Spinal cord (tissue), 10 donors: ENCODE results near the gene CCPG1. TPM values are rescaled to one million over a fixed set of nuclear protein-coding genes. Genes with fewer than 3 reads are reported as not detected.
"Not testable (repeated sequence)": the region's sequence is repeated elsewhere in the genome, so short reads cannot be mapped to it uniquely, and the experiment has no call there.

Experiments
- DNase-seq, 6 donors: peaks; one replicate each; pipeline versions ENCODE4 v3.0.0 to v3.0.0-alpha.2; 2013 to 2015; ENCODE audit warnings: low spot score in 6 of 6, low read depth in 4 of 6
- H3K27ac ChIP-seq: one replicate; pipeline ENCODE4 v1.5.1; 2013; ENCODE audit warnings: low read depth, low read length, control low read depth
- H3K27me3 ChIP-seq: one replicate; pipeline ENCODE4 v1.6.1; 2013; ENCODE audit warnings: low read length; ENCODE audit not compliant: control insufficient read depth, insufficient read depth
- H3K36me3 ChIP-seq: one replicate; pipeline ENCODE4 v1.6.1; 2013; ENCODE audit warnings: low read length; ENCODE audit not compliant: control insufficient read depth, insufficient read depth
- H3K4me1 ChIP-seq: one replicate; pipeline ENCODE4 v1.6.1; 2013; ENCODE audit warnings: low read length; ENCODE audit not compliant: control insufficient read depth, insufficient read depth
- H3K4me3 ChIP-seq: one replicate; pipeline ENCODE4 v1.5.1; 2013; ENCODE audit warnings: low read depth, low read length, control low read depth
- H3K9me3 ChIP-seq: one replicate; pipeline ENCODE4 v1.6.1; 2013; ENCODE audit warnings: low read length; ENCODE audit not compliant: control insufficient read depth, insufficient read depth
- WGBS: methylation state at CpG from one replicate; pipeline ENCODE4 v1.1.5; 2013; ENCODE audit warnings: missing lambda C conversion rate; ENCODE audit not compliant: insufficient coverage; 5-methylcytosine and 5-hydroxymethylcytosine counted together
- long read RNA-seq, 4 donors: transcript quantifications; one replicate each; lab custom pipeline, GENCODE V29; 2026
- polyA plus RNA-seq, 2 donors: library from polyadenylated mRNA; unstranded; fragments of 120-200 nt; gene quantifications; one replicate each; pipeline ENCODE4 v1.2.1, GENCODE V29; 2013; ENCODE audit not compliant: insufficient read length in 2 of 2
- total RNA-seq, 2 donors: library from RNA; depleted of rRNA in 1 of 2; stranded (reverse); fragments of 120-200 nt in 1 of 2; fragments of >200 nt in 1 of 2; gene quantifications; one replicate each; pipeline versions ENCODE4 v1.2.3 to v1.2.4, GENCODE V29; 2013 to 2014
- donor health status: healthy.

CCPG1 gene
- total RNA-seq (10 to 100 TPM; 65.4 to 67.4 TPM), polyA plus RNA-seq (10 to 100 TPM; 39.7 to 43.6 TPM)
- long read RNA-seq, donor 1, full-length matches to known transcripts: 22 of 22 reads
- long read RNA-seq, donor 1, partial matches to known transcripts: 0 of 22 reads
- long read RNA-seq, donor 1, other reads (novel, unspliced or antisense): 0 of 22 reads
- long read RNA-seq, donor 2, full-length matches to known transcripts: 4 of 4 reads
- long read RNA-seq, donor 2, partial matches to known transcripts: 0 of 4 reads
- long read RNA-seq, donor 2, other reads (novel, unspliced or antisense): 0 of 4 reads
- long read RNA-seq, donor 3, full-length matches to known transcripts: 10 of 10 reads
- long read RNA-seq, donor 3, partial matches to known transcripts: 0 of 10 reads
- long read RNA-seq, donor 3, other reads (novel, unspliced or antisense): 0 of 10 reads
- long read RNA-seq, donor 4, full-length matches to known transcripts: 10 of 59 reads
- long read RNA-seq, donor 4, partial matches to known transcripts: 49 of 59 reads
- long read RNA-seq, donor 4, other reads (novel, unspliced or antisense): 0 of 59 reads

GRCh38 chr15:55408012-55408928 is at the start of gene CCPG1, which contains the start of gene PIERCE2:
CCPG1 (minus strand) TSS chr15:55408359; CDS start chr15:55389424, 18,935 bp downstream.
PIERCE2 (plus strand) TSS chr15:55408495; CDS start chr15:55408769, 274 bp downstream.
- H3K27me3 ChIP-seq: no peaks in the 10 kb centered on the region
- H3K36me3 ChIP-seq: no peaks in the 10 kb centered on the region
- WGBS: under 1% methylated on average over 61 of the region's 70 CpGs
- peak; percentile 81 to 98 (median 90) for DNase-seq
- no peaks in the 10 kb centered on the region for H3K9me3 ChIP-seq
- H3K27ac ChIP-seq: peak within 1 kb of the TSS; percentile 96
- H3K4me1 ChIP-seq: peaks cover 11% of the 10 kb centered on the region
- H3K4me3 ChIP-seq: peak within 1 kb of the TSS; percentile 94

- no peaks in the 10 kb centered on the region for H3K27me3 ChIP-seq
- peaks cover 7% of the 10 kb centered on the region for H3K4me1 ChIP-seq
- peaks cover 2% of the 10 kb centered on the region for H3K36me3 ChIP-seq
- no peak overlapping the region for H3K4me3 ChIP-seq
- no peak for DNase-seq
- peaks cover 2% of the 10 kb centered on the region for H3K9me3 ChIP-seq
- no peak overlapping the region for H3K27ac ChIP-seq
- WGBS: 98% methylated on average over 5 of the region's 5 CpGs
These were observed 49.4 kb upstream of the CCPG1 start for GRCh38 chr15:55457401-55458022.

- H3K27ac ChIP-seq, DNase-seq, H3K9me3 ChIP-seq, H3K4me1 ChIP-seq, H3K27me3 ChIP-seq, H3K4me3 ChIP-seq: not testable (repeated sequence)
- peaks cover 25% of the 10 kb centered on the region for H3K36me3 ChIP-seq
- WGBS: 98% methylated on average over 13 of the region's 19 CpGs
These were observed 38.9 kb upstream of the CCPG1 start for GRCh38 chr15:55447030-55447394.

GRCh38 chr15:55446379-55447029 is 38.3 kb upstream of the CCPG1 start:
- H3K9me3 ChIP-seq, H3K4me1 ChIP-seq, H3K27ac ChIP-seq, DNase-seq, H3K4me3 ChIP-seq, H3K27me3 ChIP-seq: not testable (repeated sequence)
- peaks cover 25% of the 10 kb centered on the region for H3K36me3 ChIP-seq
- WGBS: 98% methylated on average over 33 of the region's 41 CpGs

GRCh38 chr15:55445936-55446335 is 37.8 kb upstream of the CCPG1 start:
- H3K9me3 ChIP-seq, H3K27me3 ChIP-seq, H3K4me1 ChIP-seq, DNase-seq, H3K4me3 ChIP-seq, H3K27ac ChIP-seq: not testable (repeated sequence)
- WGBS: 93% methylated on average over 18 of the region's 27 CpGs
- peaks cover 25% of the 10 kb centered on the region for H3K36me3 ChIP-seq

- DNase-seq, H3K4me1 ChIP-seq, H3K4me3 ChIP-seq, H3K27ac ChIP-seq, H3K9me3 ChIP-seq, H3K27me3 ChIP-seq: not testable (repeated sequence)
- WGBS: 94% methylated on average over 8 of the region's 15 CpGs
- peaks cover 22% of the 10 kb centered on the region for H3K36me3 ChIP-seq
These were observed 35.0 kb upstream of the CCPG1 start for GRCh38 chr15:55443141-55443540.

- Histone ChIP-seq H3K9me3 (no peaks in the 10 kb centered on the region), H3K4me3 (no peak overlapping the region), H3K4me1 (no peaks in the 10 kb centered on the region), H3K36me3 (peaks cover 11% of the 10 kb centered on the region), H3K27ac (no peak overlapping the region), H3K27me3 (no peaks in the 10 kb centered on the region)
- 60% methylated on average over 1 of the region's 6 CpGs for WGBS
- DNase-seq: peak in 3 of 6 donors; percentile 25 to 68 (median 56)
These were observed 27.0 kb upstream of the CCPG1 start for GRCh38 chr15:55434989-55435825.

GRCh38 chr15:55422089-55422488 is 13.9 kb upstream of the CCPG1 start:
- no peaks in the 10 kb centered on the region for H3K4me1 ChIP-seq
- H3K27ac ChIP-seq: no peak overlapping the region
- H3K36me3 ChIP-seq: peaks cover 4% of the 10 kb centered on the region
- no peak overlapping the region for H3K4me3 ChIP-seq
- H3K27me3 ChIP-seq: no peaks in the 10 kb centered on the region
- no peaks in the 10 kb centered on the region for H3K9me3 ChIP-seq
- 0% methylated on average over 1 of the region's 1 CpG for WGBS
- DNase-seq: no peak
